ENCODE results near the gene TCEAL4.

The TCEAL4 gene

DNA sequence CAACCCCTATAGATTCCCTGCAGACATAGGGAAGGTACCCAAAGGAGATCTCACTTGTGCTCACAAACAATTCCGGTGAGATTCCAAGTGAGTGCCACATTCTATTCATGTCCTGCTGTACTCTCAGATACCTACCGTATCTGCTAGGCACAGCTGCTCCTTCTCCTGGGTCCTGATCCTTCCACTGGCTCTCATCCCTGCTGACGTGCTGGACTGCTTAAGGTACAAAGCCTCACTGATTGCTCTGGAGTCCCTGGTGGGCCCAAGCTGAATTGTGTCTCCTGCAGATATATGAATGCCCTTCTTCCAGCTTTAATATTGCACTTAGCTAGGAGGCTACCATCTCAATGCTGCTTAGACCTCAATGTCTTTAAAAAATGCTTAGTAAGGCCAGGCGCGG, 45.8 kb downstream of the TCEAL4 start:
- no peak for DNase-seq (ENCODE audit: low spot score)
- in situ Hi-C loops (cut with MboI; ENCODE audit: low pct_unique_long_range_greater_than_20kb, low sequenced_read_pairs, unreplicated experiment) = loop anchor here (25.0 kb wide), 1 partner anchor 94 kb away; no protein-coding TSS in a partner anchor
- TF ChIP-seq, protein P1, sequence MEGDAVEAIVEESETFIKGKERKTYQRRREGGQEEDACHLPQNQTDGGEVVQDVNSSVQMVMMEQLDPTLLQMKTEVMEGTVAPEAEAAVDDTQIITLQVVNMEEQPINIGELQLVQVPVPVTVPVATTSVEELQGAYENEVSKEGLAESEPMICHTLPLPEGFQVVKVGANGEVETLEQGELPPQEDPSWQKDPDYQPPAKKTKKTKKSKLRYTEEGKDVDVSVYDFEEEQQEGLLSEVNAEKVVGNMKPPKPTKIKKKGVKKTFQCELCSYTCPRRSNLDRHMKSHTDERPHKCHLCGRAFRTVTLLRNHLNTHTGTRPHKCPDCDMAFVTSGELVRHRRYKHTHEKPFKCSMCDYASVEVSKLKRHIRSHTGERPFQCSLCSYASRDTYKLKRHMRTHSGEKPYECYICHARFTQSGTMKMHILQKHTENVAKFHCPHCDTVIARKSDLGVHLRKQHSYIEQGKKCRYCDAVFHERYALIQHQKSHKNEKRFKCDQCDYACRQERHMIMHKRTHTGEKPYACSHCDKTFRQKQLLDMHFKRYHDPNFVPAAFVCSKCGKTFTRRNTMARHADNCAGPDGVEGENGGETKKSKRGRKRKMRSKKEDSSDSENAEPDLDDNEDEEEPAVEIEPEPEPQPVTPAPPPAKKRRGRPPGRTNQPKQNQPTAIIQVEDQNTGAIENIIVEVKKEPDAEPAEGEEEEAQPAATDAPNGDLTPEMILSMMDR (IDR thresholded peaks at IDR 0.05; ENCODE audit: extremely low read depth, insufficient read depth, missing control alignments) = no peak

DNA sequence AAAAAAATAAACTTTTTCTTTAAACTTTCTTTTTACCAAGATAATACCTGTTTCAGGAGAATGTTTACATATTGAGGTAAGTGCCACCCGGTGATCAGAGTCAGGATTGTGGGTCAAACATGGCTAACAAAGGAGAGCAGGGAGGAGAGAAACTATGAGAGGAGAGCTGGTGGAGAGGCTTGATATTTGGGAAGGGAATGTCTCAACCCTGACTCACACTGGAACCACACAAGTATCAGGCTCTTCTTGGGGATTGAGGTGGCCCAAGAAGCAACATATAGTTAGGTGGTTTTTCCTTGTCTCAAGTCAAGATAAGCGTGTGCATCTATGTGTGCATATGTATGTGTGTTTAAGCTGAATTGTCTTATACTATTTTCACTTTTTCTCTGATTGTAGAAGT, 50.1 kb downstream of the TCEAL4 start:
- in situ Hi-C loops (cut with MboI; ENCODE audit: low pct_unique_long_range_greater_than_20kb, low sequenced_read_pairs, unreplicated experiment) = loop anchor here (25.0 kb wide), 1 partner anchor 98 kb away; no protein-coding TSS in a partner anchor
- TF ChIP-seq, protein P1 (IDR thresholded peaks at IDR 0.05; ENCODE audit: extremely low read depth, insufficient read depth, missing control alignments) = no peak
- no peak for DNase-seq (ENCODE audit: low spot score)
